Panc1 (cell line): ENCODE data around the gene RPUSD3. TPM values are rescaled to one million over a fixed set of nuclear protein-coding genes. Genes with fewer than 3 reads are reported as not detected.
A peak's percentile ranks its signal among the peaks of the same experiment; 100 is the strongest.

ENCODE experiments used
- ATAC-seq: fragments of 200-7000 bp; cut with Tn5 transposase; 2 replicates; pipeline ENCODE4 v1.9.1; 2020; ENCODE audit warnings: mild to moderate bottlenecking, moderate library complexity
- BruUV-seq: library from RNA; stranded (reverse); fragments of 400-500 nt; replicated peaks from 2 replicates; lab custom pipeline; 2021; lab: Mats Ljungman, UMichigan
- CTCF ChIA-PET: fragments of 300-600 bp; sonication (Branson Sonifier 250); formaldehyde crosslinking; loops from one replicate; lab custom pipeline; 2022; ENCODE audit warnings: antibody characterized with exemption; lab: Charles Lee
- POLR2A ChIA-PET: fragments of 300-600 bp; sonication (Branson Sonifier 250); formaldehyde crosslinking; loops from one replicate; lab custom pipeline; 2022; ENCODE audit warnings: antibody characterized with exemption; lab: Charles Lee
- DNase-seq: peaks from one replicate; pipeline ENCODE4 v3.0.0-alpha.2; 2010; ENCODE audit warnings: low read depth, low spot score
- H3K27ac ChIP-seq: 2 replicates; pipeline ENCODE4 v1.5.1; 2011; ENCODE audit warnings: mild to moderate bottlenecking, low read length, inconsistent platforms
- H3K27me3 ChIP-seq: fragments of 200-500 bp; sonication (Bioruptor generic); 2 replicates; pipeline ENCODE4 v1.6.0; 2014; ENCODE audit warnings: low read length, inconsistent platforms; ENCODE audit not compliant: control insufficient read depth, insufficient read depth
- H3K36me3 ChIP-seq: fragments of 200-500 bp; sonication (Bioruptor generic); 2 replicates; pipeline ENCODE4 v1.5.1; 2014; ENCODE audit warnings: inconsistent platforms, mild to moderate bottlenecking, low read length, moderate library complexity; ENCODE audit not compliant: control insufficient read depth, insufficient read depth
- H3K4me1 ChIP-seq: 2 replicates; pipeline ENCODE4 v1.5.1; 2011; ENCODE audit warnings: inconsistent platforms, mild to moderate bottlenecking, low read length, moderate library complexity; ENCODE audit not compliant: control insufficient read depth, insufficient read depth
- H3K4me3 ChIP-seq, 2 experiments: 2 replicates each; pipeline ENCODE4 v1.5.1; 2011 to 2012; ENCODE audit warnings: low read depth in 2 of 2, low read length in 2 of 2, mild to moderate bottlenecking in 2 of 2, inconsistent platforms in 1 of 2, moderate library complexity in 1 of 2
- H3K9me3 ChIP-seq: fragments of 200-500 bp; sonication (Bioruptor generic); 2 replicates; pipeline ENCODE4 v1.5.1; 2014; ENCODE audit warnings: low read depth, mild to moderate bottlenecking, inconsistent platforms, low read length, moderate library complexity; ENCODE audit not compliant: control insufficient read depth, insufficient read depth
- POLR2AphosphoS5 ChIP-seq: IDR thresholded peaks from 2 replicates; pipeline ENCODE4 v1.6.1; 2012; ENCODE audit warnings: mild to moderate bottlenecking, low read depth, low read length, moderate library complexity
- SIN3A ChIP-seq: IDR thresholded peaks from 2 replicates; pipeline ENCODE4 v1.6.1; 2012; ENCODE audit warnings: low read depth, mild to moderate bottlenecking, low read length, moderate library complexity, borderline replicate concordance; ENCODE audit not compliant: insufficient read depth
- TCF7L2 ChIP-seq: IDR thresholded peaks from 2 replicates; pipeline ENCODE4 v1.6.1; 2011; ENCODE audit warnings: mild to moderate bottlenecking, low read depth, low read length, inconsistent platforms
- in situ Hi-C: cut with HindIII; loops from 2 replicates; pipeline ENCODE4 v1.10.0; 2016; ENCODE audit warnings: low sequenced_read_pairs, low pct_unique_long_range_greater_than_20kb
- intact Hi-C: fragments of 100-400 bp; cut with micrococcal nuclease; formaldehyde crosslinking; loops from one replicate; pipeline ENCODE4 v1.10.0; 2022; ENCODE audit not compliant: unreplicated experiment
- total RNA-seq: library from RNA; stranded (reverse); gene quantifications from one replicate; pipeline ENCODE4 v1.2.1, GENCODE V29; 2021; ENCODE audit not compliant: unreplicated experiment
- TF ChIP-seq, protein P1 (sequence below), 2 experiments: IDR thresholded peaks; 2 replicates each; pipeline ENCODE4 v1.6.1; 2011 to 2012; ENCODE audit warnings: low read depth in 2 of 2, control low read depth in 1 of 2, low read length in 1 of 2, mild to moderate bottlenecking in 1 of 2, moderate library complexity in 1 of 2; ENCODE audit not compliant: insufficient read depth in 1 of 2
- TF ChIP-seq, protein P2 (sequence below): fragments of 450-650 bp; IDR thresholded peaks from 2 replicates; pipeline ENCODE4 v1.5.1; 2017; ENCODE audit warnings: mild to moderate bottlenecking

RPUSD3 gene
- total RNA-seq, 1 experiment from 2014 or later = 40.4 TPM

DNA sequence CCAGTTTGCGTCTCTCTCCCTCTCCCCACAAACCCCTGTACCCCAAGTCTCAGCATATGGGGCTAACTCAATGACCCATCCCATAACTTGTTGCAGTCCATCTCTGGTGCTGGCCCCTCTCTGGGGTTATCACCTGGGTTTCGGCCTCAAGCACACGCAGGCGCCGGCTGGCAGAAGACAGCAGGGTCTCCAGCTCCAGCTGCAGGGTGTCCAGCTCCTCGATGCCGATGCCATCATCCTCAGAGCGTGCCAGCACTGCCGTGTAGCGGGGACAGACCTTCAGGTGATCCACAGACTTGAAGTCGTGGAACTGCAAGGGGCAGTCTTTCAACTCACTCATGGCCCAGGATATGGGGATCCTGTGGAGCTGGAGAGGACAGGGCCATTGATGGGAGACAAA lies 52.7 kb downstream of the RPUSD3 start:
- peak overlapping the region in 1 of 2 experiments; percentile 86; a peak in 1 of 4 replicates for H3K4me3 ChIP-seq

More for the DNA sequence above, 52.7 kb downstream of the RPUSD3 start:
- BruUV-seq = no TSS peak
- TF ChIP-seq POLR2AphosphoS5 (no peak), TCF7L2 (no peak), SIN3A (no peak)
- TF ChIP-seq, protein P1, sequence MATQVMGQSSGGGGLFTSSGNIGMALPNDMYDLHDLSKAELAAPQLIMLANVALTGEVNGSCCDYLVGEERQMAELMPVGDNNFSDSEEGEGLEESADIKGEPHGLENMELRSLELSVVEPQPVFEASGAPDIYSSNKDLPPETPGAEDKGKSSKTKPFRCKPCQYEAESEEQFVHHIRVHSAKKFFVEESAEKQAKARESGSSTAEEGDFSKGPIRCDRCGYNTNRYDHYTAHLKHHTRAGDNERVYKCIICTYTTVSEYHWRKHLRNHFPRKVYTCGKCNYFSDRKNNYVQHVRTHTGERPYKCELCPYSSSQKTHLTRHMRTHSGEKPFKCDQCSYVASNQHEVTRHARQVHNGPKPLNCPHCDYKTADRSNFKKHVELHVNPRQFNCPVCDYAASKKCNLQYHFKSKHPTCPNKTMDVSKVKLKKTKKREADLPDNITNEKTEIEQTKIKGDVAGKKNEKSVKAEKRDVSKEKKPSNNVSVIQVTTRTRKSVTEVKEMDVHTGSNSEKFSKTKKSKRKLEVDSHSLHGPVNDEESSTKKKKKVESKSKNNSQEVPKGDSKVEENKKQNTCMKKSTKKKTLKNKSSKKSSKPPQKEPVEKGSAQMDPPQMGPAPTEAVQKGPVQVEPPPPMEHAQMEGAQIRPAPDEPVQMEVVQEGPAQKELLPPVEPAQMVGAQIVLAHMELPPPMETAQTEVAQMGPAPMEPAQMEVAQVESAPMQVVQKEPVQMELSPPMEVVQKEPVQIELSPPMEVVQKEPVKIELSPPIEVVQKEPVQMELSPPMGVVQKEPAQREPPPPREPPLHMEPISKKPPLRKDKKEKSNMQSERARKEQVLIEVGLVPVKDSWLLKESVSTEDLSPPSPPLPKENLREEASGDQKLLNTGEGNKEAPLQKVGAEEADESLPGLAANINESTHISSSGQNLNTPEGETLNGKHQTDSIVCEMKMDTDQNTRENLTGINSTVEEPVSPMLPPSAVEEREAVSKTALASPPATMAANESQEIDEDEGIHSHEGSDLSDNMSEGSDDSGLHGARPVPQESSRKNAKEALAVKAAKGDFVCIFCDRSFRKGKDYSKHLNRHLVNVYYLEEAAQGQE (IDR thresholded peaks at IDR 0.05; ENCODE audit: insufficient read depth in 1 of 2, low read depth in 2 of 2, low read length in 1 of 2) = no peak
- TF ChIP-seq, protein P2, sequence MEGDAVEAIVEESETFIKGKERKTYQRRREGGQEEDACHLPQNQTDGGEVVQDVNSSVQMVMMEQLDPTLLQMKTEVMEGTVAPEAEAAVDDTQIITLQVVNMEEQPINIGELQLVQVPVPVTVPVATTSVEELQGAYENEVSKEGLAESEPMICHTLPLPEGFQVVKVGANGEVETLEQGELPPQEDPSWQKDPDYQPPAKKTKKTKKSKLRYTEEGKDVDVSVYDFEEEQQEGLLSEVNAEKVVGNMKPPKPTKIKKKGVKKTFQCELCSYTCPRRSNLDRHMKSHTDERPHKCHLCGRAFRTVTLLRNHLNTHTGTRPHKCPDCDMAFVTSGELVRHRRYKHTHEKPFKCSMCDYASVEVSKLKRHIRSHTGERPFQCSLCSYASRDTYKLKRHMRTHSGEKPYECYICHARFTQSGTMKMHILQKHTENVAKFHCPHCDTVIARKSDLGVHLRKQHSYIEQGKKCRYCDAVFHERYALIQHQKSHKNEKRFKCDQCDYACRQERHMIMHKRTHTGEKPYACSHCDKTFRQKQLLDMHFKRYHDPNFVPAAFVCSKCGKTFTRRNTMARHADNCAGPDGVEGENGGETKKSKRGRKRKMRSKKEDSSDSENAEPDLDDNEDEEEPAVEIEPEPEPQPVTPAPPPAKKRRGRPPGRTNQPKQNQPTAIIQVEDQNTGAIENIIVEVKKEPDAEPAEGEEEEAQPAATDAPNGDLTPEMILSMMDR = no peak
- in situ Hi-C loops = no loop called here
- DNase-seq (no peak), ATAC-seq (no peak)
- no peaks in the 10 kb centered on the region for H3K27me3 ChIP-seq
- no peaks in the 10 kb centered on the region for H3K9me3 ChIP-seq
- peak overlapping the region; percentile 98; the same call in 1 of the 2 replicates for H3K27ac ChIP-seq
- intact Hi-C loops = no loop called here
- CTCF ChIA-PET = no interaction called here
- POLR2A ChIA-PET = interaction anchor here (0.5 kb wide), 1 partner anchor 18 kb away, joined by 5 read pairs; no protein-coding TSS in a partner anchor
- H3K36me3 ChIP-seq = peaks cover 3% of the 10 kb centered on the region; the same call in 1 of the 2 replicates
- peaks cover 7% of the 10 kb centered on the region for H3K4me1 ChIP-seq

Other genes with a start within 250 kb of the RPUSD3 start
- gene MTMR14, start 194.5 kb downstream of the RPUSD3 start, total RNA-seq = 26.8 TPM
- gene CPNE9, start 140.2 kb downstream of the RPUSD3 start, total RNA-seq = 0.13 TPM
- 17.4 TPM for gene BRPF1, start 112.3 kb downstream of the RPUSD3 start, total RNA-seq
- 32.5 TPM for gene OGG1, start 94.1 kb downstream of the RPUSD3 start, total RNA-seq
- gene CAMK1, start 74.1 kb downstream of the RPUSD3 start, total RNA-seq = 9.7 TPM
- 61.3 TPM for gene TADA3, start 51.5 kb downstream of the RPUSD3 start, total RNA-seq
- 117 TPM for gene ARPC4, start 50.9 kb downstream of the RPUSD3 start, total RNA-seq
- gene TTLL3, start 33.7 kb downstream of the RPUSD3 start, total RNA-seq = 15.7 TPM
- not detected for gene CIDEC, start 36.2 kb upstream of the RPUSD3 start, total RNA-seq
- 19.9 TPM for gene JAGN1, start 46.6 kb upstream of the RPUSD3 start, total RNA-seq
- 1.1 TPM for gene IL17RE, start 58.8 kb upstream of the RPUSD3 start, total RNA-seq
- 23.6 TPM for gene IL17RC, start 73.1 kb upstream of the RPUSD3 start, total RNA-seq
- 15.4 TPM for gene CRELD1, start 89.8 kb upstream of the RPUSD3 start, total RNA-seq
- gene PRRT3, start 108.4 kb upstream of the RPUSD3 start, total RNA-seq = 1.1 TPM
- 42.0 TPM for gene EMC3, start 142.8 kb upstream of the RPUSD3 start, total RNA-seq
- gene FANCD2, start 182.4 kb upstream of the RPUSD3 start, total RNA-seq = 20.0 TPM